ENCODE results near the gene FRY.

DNA sequence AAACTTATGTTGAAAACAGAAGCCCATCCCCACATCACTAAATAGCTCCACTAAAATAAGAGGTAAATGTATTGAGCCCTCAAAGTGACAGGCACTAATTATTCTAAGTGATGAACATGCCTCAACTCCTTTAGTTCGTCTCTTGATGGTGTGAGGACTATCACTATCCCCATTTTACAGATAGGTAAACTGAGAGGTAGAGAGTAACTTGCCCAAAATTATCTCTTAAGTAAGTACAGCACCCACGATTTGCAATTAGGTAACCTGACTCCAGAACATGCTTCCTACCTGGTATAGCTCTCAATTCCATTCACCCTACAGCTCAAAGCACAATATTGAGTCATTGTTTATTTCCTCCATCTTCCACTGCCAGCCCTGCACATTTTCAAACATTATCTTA, 270.9 kb downstream of the FRY start:
- TF ChIP-seq, protein P1, sequence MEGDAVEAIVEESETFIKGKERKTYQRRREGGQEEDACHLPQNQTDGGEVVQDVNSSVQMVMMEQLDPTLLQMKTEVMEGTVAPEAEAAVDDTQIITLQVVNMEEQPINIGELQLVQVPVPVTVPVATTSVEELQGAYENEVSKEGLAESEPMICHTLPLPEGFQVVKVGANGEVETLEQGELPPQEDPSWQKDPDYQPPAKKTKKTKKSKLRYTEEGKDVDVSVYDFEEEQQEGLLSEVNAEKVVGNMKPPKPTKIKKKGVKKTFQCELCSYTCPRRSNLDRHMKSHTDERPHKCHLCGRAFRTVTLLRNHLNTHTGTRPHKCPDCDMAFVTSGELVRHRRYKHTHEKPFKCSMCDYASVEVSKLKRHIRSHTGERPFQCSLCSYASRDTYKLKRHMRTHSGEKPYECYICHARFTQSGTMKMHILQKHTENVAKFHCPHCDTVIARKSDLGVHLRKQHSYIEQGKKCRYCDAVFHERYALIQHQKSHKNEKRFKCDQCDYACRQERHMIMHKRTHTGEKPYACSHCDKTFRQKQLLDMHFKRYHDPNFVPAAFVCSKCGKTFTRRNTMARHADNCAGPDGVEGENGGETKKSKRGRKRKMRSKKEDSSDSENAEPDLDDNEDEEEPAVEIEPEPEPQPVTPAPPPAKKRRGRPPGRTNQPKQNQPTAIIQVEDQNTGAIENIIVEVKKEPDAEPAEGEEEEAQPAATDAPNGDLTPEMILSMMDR (IDR thresholded peaks at IDR 0.05 in 8 of 11, conservative IDR thresholded peaks at IDR 0.05 in 3 of 11): no peak
- no peak for TF ChIP-seq POLR2A (IDR thresholded peaks at IDR 0.05)
- no peak for TF ChIP-seq POLR2AphosphoS5 (IDR thresholded peaks at IDR 0.05)
